Measurements from ENCODE around the gene CPPED1.

DNA sequence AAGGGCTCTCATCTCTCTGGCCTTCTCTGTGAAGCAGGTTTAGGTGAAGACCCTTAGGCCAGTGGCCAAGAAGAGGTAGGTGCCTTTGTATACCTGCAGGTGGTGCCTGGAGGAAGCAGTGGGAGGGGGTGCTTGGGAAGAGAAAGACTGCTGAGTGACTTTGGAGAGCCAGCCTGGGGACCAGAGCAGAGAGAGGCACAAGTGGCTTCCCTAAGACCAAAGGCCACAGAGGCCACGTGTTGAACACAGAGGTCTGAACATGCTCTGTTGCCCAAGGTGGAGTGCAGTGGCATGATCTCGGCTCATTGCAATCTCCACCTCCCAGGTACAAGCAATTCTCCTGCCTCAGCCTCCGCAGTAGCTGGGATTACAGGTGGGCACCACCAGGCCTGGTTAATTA is 103.5 kb downstream of the CPPED1 start:
- TF ChIP-seq CHD1 (IDR thresholded peaks at IDR 0.05; ENCODE audit: low read depth, low read length) (no peak), RFX5 (IDR thresholded peaks at IDR 0.05; ENCODE audit: low read depth, low read length) (no peak)

All from IMR-90 (cell line).